ENCODE results near the gene POLRMT.
"Not testable (repeated sequence)": the region's sequence is repeated elsewhere in the genome, so short reads cannot be mapped to it uniquely, and the experiment has no call there.

Gene POLRMT

DNA sequence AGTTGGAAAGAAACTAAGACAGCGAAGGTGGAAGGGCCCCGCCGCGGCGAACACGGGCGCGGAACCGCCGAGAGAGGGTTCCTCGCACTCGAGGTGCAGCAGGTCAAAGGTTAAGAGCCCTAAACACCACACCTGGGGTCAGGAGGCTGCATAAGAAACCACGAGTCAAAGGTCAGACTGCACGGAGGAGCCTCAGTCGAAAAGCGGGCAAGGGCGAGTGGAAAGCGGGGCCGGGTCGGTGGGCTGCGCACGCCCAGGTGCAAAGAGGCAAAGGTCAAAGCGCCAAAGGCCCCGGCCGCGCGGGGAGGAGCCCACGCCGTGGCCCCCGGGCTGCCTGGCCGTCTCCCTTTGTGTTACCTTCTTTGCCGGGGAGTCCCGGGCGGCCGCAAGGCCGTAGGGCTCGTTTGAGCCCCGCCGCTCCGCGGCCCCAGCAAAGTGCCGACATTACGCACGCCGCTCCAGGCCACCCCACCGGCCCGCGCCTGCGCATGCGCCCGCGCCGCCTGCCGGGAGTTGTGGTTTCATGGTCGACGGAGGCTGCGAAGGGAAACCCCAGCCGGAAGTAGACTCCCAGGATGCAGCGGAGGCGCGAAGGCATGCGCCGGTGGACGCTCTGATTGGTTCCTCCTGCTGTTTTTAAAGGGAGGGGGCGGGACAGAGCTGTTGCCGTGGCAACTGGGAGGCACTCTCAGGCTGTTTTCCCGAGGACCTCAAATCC lies at the start of gene POLRMT:
POLRMT (minus strand) TSS at position 470 of the 718 bp plus-strand sequence; CDS start at position 445, 25 bp downstream.
- DNase-seq (ENCODE audit: low read depth in 2 of 2), result peak; percentile 91 to 92

DNA sequence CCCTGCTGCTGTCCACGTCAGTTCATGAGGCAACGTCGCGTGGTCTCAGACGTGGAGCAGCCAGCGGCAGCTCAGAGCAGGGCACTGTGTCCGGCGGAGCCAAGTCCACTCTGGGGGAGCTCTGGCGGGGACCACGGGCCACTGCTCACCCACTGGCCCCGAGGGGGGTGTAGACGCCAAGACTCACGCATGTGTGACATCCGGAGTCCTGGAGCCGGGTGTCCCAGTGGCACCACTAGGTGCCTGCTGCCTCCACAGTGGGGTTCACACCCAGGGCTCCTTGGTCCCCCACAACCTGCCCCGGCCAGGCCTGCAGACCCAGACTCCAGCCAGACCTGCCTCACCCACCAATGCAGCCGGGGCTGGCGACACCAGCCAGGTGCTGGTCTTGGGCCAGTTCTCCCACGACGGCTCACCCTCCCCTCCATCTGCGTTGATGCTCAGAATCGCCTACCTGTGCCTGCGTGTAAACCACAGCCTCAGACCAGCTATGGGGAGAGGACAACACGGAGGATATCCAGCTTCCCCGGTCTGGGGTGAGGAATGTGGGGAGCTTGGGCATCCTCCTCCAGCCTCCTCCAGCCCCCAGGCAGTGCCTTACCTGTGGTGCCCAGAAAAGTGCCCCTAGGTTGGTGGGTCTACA lies 49.5 kb upstream of the POLRMT start:
- no peak for DNase-seq (ENCODE audit: low read depth in 2 of 2)

GRCh38 chr19:681029-682019 lies 48.0 kb upstream of the POLRMT start:
- peak in 1 of 2 donors; percentile 77 for DNase-seq (ENCODE audit: low read depth in 2 of 2)

- DNase-seq (ENCODE audit: low read depth in 2 of 2), result peak; percentile 100
Observed at GRCh38 chr19:680287-681028, 47.1 kb upstream of the POLRMT start.

DNA sequence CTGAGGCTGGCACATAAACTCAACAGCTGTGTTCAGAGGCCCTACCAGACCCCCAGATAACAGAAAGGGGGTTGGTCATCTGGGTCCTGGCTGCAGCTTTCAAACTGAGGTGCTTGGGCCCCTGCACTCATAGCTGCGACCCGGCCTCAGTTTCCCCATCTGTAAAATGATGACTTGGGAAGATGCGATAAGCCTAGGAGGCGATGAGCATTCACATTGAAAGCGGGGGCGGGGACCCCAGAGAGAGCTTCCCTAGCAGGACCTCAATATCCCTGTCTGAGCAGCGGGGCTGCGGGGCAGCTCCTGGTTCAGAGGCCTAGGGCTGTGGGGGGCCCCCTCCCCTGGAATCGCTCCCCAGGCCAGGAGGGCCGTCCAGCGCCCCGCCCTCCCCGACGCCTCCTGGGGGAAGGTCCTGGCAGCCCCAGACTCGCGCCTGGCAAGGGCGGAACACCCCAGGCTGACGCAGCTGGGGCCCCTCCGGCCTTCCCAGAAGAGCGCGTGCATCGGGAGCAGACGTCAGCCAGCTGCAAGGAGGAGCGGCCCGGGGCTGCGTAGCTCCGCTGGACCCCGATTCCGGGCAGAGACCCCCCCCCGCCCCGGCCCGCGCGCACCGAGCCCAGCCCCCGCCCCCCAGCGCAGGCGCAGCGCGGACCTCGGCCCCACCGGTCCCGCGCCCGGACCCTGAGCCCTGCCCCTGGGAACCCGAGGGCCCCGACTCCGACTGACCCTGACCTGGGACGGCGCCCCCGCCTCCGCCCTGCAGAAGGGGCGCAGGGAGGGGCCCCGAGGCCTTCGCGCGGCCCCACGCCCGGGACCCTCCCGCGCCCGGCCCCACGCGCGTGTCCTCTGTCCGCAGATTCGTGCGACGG lies 46.3 kb upstream of the POLRMT start:
- no peak for DNase-seq (ENCODE audit: low read depth in 2 of 2)

GRCh38 chr19:678791-679388 lies 45.6 kb upstream of the POLRMT start:
- DNase-seq (ENCODE audit: low read depth in 2 of 2), result no peak

- no peak for DNase-seq (ENCODE audit: low read depth in 2 of 2)
Observed at GRCh38 chr19:677601-678436, 44.5 kb upstream of the POLRMT start.

GRCh38 chr19:677201-677600 lies 43.9 kb upstream of the POLRMT start:
- no peak for DNase-seq (ENCODE audit: low read depth in 2 of 2)

GRCh38 chr19:676339-677105 lies 43.2 kb upstream of the POLRMT start, which contains the start of gene FSTL3:
TSS of gene FSTL3 (plus strand) at chr19:676392. CDS start at chr19:676424, 32 bp downstream.
- DNase-seq (ENCODE audit: low read depth in 2 of 2), result no peak

- no peak for DNase-seq (ENCODE audit: low read depth in 2 of 2)
Observed at GRCh38 chr19:676007-676338, 42.6 kb upstream of the POLRMT start.

GRCh38 chr19:674282-675151 lies 41.2 kb upstream of the POLRMT start:
- no peak for DNase-seq (ENCODE audit: low read depth in 2 of 2)

GRCh38 chr19:670609-671075 lies 37.3 kb upstream of the POLRMT start:
- DNase-seq (ENCODE audit: low read depth in 2 of 2), result no peak

DNA sequence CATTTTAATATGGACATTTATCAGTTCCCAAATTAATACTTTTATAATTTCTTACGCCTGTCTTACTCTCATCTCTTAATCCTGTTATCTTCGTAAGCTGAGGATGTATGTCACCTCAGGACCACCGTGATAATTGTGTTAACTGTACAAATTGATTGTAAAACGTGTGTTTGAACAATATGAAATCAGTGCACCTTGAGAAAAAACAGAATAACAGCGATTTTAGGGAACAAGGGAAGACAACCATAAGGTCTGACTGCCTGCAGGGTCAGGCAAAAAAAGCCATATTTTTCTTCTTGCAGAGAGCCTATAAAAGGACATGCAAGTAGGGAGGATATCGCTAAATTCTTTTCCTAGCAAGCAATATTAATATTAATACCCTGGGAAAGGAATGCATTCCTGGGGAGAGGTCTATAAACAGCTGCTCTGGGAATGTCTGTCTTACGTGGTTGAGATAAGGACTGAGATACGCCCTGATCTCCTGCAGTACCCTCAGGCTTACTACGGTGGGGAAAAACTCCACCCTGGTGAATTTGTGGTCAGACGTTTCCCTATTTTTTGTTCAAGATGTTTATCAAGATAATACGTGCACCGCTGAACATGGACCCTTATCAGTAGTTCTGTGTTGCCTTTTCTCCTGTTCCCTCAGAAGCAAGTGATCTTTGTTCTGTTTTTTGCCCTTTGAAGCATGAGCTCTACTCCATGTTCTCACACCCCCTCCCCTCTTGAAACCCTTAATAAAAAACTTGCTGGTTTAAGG lies 35.5 kb upstream of the POLRMT start:
- DNase-seq (ENCODE audit: low read depth in 2 of 2), result not testable (repeated sequence)

DNA sequence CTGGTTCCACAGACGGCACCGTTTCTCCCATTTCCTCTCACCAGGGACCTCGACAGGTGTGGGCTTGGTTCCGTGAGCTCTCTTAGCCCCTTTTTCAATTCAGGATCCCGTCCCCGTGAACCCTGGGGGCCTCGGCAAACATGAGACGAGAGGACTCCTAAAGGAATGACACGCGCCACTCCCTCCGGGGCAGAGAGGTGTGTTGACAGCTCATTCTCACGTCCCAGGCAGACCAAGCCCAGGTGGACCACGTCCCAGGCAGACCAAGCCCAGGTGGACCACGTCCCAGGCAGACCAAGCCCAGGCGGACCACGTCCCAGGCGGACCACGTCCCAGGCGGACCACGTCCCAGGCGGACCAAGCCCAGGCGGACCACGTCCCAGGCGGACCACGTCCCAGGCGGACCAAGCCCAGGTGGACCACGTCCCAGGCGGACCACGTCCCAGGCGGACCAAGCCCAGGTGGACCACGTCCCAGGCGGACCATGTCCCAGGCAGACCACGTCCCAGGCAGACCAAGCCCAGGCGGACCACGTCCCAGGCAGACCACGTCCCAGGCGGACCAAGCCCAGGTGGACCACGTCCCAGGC lies 33.7 kb upstream of the POLRMT start:
- DNase-seq (ENCODE audit: low read depth in 2 of 2), result not testable (repeated sequence)

- DNase-seq (ENCODE audit: low read depth in 2 of 2), result peak; percentile 50 to 68
Observed at GRCh38 chr19:664913-665443, 31.6 kb upstream of the POLRMT start.

GRCh38 chr19:663682-664117 lies 30.4 kb upstream of the POLRMT start:
- DNase-seq (ENCODE audit: low read depth in 2 of 2), result no peak
